HG03103 (cell line): ENCODE results near the gene ESPN.
"Not testable (repeated sequence)": the region's sequence is repeated elsewhere in the genome, so short reads cannot be mapped to it uniquely, and the experiment has no call there.

Source experiments
- ATAC-seq: cut with Tn5 transposase; IDR thresholded peaks from one replicate; pipeline ENCODE4 v1.9.1; 2021; ENCODE audit warnings: low read depth; ENCODE audit not compliant: unreplicated experiment

The ESPN gene

GRCh38 chr1:6477039-6477820 lies 52.7 kb downstream of the ESPN start:
- no peak for ATAC-seq

DNA sequence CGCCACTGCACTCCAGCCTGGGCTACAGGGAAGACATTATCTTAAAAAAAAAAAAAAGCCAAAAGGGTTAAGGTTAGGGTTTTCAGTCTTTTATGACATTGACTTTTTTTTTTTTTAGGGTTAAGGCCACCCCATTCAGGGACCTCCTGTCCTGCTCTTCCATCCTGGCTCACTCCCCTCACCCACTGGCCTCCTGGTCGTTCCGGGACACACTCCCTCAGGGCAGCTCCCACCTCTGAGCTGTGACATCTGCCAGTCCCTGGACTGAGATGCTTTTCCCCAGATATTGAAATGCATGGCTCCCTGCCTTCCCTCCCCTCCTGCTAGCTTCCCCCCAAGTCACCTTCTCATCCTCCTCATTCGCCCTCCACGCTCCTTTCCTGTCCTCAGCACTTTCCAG lies 57.2 kb downstream of the ESPN start:
- no peak for ATAC-seq

DNA sequence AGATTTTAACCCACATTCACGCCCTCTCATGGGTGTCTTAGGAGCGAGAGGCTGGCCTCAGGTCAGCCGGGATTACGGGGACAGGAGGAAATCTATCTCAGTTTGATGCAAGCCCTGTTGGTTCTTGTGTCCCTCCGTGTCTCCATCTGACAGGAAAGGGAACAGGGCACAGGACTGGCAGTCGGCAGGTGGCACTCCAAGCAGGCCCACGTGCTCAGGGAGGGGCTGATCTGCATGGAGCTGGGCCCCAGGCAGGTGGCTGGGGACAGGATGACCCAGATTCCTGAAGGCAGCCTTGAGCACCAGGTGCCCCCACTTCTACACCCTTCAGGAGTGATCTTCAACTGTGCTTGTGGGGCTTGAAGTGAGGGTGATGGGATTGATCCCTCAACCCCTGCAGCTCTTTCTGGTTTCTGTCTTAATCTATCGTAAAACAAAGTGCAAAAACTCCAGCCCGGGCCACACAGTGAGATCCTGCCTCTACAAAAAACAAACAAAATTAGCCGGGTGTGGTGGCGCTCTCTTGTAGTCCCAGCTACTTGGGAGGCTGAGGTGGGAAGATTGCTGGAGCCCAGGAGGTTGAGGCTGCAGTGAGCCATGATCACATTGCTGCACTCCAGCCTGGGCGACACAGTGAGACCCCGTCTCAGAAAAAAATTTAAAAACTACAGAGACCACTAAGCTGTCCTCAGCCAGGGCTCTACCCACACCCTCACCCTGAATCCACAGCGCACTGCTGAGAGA lies 58.6 kb downstream of the ESPN start:
- no peak for ATAC-seq

GRCh38 chr1:6483761-6484117 lies 59.2 kb downstream of the ESPN start:
- ATAC-seq: no peak

GRCh38 chr1:6484826-6485167 lies 60.2 kb downstream of the ESPN start:
- ATAC-seq: no peak

DNA sequence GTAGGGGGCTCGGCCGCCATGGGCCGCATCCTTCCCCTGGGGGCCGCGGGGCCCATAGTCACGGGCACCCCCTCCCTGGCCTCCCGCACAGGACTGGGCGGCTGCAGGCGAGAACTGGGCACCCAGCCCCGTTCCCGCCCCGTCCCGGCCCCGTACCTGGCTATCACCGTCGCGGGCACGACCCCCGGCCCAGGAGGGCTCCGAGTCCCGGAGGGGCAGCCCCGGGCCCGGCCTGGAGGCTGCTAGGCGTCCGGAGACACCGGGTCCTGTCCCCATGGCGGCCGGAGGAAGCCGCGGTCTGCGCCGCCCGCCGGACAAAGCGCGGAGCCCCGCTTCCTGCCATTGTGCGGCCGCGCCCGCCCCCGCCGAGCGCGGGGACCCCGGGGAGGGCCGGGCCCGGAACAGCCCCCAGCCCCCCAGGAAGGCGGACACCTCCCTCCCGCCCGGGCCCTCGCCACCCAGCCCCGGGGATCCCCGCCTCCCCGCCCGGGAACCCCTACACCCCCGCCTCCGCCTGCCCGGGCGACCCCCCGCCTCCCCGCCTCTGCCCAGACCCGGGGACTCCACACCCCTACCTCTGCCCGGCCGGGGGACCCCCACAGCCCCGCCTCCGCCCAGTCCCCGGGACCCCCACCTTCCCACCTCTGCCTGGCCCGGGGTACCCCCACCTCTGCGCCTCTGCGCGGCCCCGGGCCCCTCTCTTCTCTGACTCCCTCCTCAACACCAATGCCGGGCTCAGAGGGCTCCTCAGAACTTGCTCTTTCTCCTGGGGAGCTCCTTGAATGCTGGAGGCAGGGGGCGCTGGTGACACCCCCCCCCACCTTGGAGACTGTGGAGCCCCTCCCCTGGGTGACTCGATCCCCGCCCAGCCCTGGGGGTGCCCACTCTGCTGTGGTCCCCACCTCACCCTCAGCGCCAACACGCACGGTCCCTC lies 60.9 kb downstream of the ESPN start:
- no peak for ATAC-seq

DNA sequence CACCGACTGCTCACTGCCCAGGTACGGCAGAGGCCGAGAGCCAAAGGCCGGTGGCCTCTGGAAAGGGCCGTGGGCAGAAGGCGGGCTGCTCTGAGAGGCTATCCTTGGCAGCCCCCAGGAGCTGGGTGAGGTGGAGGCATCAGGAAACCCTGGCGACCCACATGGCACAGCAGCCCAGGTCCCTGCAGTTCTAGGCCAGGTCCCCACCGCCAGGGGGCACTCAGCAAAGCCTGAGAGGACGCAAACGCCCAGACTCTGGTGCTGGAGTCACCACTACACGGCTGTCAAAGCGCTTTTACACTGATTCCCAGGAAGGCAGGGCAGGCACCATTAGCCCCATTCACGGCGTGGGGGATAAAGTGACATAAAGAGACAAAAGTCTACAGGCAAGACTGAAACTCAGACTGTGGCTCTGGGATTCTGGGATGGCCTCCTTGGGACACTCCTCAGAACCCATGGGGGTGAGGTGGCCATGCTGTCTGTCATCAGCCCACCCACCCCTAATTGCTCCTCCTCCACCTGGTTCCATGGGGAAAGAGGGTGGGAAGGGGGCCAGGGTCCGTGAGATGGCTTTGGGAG lies 61.9 kb downstream of the ESPN start:
- ATAC-seq: no peak

GRCh38 chr1:6487804-6488484 lies 63.4 kb downstream of the ESPN start:
- ATAC-seq: no peak

GRCh38 chr1:6488602-6489382 lies 64.2 kb downstream of the ESPN start:
- no peak for ATAC-seq

DNA sequence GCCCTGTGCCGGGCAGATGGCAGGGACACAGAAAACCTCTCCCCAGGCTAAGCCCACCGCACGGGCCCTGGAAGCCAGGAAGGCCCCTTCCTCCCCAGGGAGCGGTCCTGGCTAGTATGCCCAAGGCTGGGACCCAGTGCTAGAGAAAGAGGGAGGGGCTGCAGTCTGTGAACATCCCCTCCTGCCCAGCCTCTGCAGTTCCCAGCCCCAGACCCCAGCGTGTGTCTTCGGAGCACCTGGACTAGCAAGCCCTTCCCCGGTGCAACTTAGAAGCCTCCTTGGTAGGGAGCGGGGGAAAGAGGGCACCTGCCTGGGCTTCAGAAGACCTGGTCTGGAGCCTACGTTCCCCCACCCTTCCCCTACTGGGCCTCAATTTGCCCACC lies 64.8 kb downstream of the ESPN start:
- ATAC-seq: no peak

- ATAC-seq: peak; percentile 62
These were observed 65.2 kb downstream of the ESPN start for GRCh38 chr1:6489799-6490180.

- ATAC-seq: no peak
These were observed 65.9 kb downstream of the ESPN start for GRCh38 chr1:6490181-6491080.

- no peak for ATAC-seq
These were observed 66.5 kb downstream of the ESPN start for GRCh38 chr1:6491081-6491449.

DNA sequence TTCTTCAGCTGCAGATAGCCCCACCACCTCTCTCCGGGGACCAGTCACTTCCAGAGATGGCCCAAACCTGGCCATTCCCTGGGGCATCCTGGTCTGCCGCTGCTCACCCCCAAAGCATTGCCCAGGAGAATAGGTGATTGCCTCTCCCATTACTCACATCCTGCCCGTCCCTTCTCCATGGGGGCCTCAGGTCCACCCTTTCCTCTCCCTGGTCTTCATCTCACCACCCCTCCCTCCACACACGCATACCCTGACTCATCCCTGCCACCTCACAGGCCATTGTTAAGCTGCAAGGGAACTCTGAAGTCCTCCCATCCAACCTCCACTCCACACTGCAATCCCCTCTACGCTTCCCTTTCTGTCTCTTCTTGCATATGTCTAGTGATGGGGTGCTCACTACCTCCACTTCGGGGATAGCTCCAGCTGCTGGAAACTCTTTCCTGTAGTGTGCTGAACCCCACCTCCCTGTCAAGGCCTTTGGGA lies 66.9 kb downstream of the ESPN start, which contains the start of gene PLEKHG5:
Gene PLEKHG5, minus strand, starts transcription at position 188 of the 483 bp plus-strand sequence. CDS start 14,096 bp downstream, outside the sequence.
- ATAC-seq: no peak

DNA sequence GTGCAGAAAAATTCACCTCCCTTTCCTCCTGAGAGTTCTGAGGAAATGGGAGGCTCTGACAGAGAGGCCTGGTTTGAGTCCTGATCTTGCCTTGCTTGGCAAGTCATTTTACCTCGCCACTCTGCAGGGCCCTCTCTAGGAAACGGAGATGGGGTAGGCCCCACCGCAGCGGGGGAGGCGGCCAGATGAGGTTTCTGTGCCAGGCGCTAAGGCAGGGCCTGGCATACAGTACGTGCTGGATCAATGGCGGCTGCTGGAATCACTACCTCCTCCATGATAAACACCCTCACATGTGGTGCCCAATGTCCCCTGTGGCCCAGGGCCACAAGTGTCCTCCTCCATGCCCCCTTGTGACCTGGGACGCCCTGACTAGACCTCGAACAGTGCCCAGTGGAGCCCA lies 67.4 kb downstream of the ESPN start:
- ATAC-seq: no peak

- not testable (repeated sequence) for ATAC-seq
These were observed 69.3 kb downstream of the ESPN start for GRCh38 chr1:6493834-6494223.

GRCh38 chr1:6494627-6495026 lies 70.1 kb downstream of the ESPN start:
- no peak for ATAC-seq

- no peak for ATAC-seq
These were observed 70.5 kb downstream of the ESPN start for GRCh38 chr1:6495041-6495441.
